SKM-1 (cell line): Measurements from ENCODE around the gene LAMTOR2.
"Not testable (repeated sequence)": the region's sequence is repeated elsewhere in the genome, so short reads cannot be mapped to it uniquely, and the experiment has no call there.

ENCODE experiments used
- DNase-seq: peaks from one replicate; lab custom pipeline; 2025; ENCODE audit not compliant: unreplicated experiment; lab: John Stamatoyannopoulos, UW

LAMTOR2 gene

DNA sequence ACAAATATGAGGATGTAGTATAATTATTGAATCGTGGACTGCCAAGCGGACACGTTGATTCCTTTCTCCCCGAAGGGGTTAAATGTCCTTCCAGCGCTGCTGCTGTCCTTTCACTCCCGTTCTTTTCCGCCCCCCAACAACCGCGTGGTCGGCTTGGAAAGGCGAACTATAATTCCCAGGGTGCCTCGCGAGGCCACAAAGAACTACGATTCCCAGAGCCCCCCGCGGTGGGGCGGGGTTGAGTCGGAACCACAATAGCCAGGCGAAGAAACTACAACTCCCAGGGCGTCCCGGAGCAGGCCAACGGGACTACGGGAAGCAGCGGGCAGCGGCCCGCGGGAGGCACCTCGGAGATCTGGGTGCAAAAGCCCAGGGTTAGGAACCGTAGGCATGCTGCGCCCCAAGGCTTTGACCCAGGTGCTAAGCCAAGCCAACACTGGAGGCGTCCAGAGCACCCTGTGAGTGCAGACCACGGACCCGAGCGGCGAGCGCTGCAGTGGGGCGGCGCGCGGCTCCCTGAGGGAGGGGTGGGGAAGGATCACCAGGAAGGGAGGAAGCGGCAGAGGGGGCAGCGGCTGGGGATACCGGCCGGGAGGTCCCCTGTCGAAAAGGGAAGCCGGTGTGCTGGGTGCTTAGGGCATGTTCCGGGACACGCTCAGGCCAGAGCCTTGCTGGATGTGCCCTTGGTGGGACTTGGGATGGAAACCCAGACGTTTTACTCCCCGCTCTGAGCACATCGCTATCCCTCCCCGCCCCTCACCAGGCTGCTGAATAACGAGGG is at the start of gene LAMTOR2:
TSS of gene LAMTOR2 (plus strand) at position 283 of the 781 bp plus-strand sequence. CDS start at position 391, 108 bp downstream.
- DNase-seq = peak; percentile 99

DNA sequence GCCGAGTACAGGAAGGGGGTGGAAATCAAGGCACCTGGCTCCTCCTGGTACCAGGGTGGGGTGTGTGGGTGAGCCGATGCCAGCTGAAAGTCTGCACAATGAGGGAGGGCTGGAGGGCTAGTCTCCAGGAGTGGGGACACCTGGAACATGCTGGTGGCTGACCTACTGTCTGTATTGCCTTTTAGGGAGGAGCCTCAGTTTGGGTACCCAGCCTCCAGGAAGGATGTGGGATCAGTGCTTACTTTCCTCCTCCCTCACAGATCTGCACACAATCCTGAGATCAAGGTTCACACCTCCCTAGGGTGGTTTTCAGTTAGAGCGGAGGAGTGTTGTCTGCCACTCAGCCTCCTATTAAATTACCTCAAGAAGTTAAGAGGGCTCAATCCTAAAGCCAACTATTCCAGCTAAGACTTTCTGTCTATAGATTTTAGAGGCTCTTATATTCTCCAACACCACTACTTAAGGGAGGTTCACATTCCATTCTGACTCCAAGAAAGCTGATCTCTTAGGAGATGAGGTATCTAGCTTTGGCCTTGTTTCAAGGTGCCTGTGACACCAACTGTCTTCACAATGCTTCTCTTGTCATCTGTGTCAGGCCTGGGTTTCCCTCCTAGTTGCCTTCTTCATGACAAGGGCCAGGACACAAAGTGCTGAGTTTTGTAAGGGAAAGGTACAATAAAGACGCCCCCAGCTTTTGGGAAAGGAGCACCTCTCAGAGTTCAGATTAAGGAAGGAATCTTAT is 49.6 kb upstream of the LAMTOR2 start:
- DNase-seq = no peak

DNA sequence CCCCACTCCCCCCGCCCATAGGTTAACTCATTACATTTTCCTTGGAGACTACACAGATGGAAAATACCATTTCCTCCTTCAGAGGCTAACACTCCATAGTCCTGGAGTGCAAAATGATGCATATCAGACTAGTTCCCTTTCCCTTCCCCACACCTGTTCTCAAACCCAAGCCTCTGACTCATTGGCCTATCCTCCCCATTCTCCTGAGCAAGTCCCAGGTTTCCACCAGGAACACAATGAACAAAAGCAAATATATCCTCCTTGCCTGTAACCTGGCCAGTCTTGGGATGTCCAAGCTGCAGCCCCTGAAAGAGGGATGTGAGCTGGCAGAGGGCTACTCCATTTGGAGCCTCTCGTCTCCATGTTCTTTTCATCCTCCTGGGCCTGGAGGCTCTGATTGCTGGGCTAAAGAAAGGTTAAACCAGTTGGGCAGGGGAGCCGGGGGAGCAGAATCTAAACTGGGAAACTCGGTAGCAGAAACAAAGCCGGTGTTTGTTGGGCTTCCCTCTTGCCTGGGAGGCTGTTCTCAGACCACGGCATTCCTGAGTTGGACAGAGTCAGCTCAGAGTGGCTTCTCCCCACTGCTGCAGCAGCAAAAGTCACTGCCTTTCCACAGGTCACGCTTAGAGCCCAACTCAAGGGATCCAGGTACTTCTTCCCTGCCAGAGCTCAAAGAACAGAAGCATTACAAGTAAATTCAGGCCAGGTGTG is 47.8 kb upstream of the LAMTOR2 start:
- DNase-seq = no peak

DNA sequence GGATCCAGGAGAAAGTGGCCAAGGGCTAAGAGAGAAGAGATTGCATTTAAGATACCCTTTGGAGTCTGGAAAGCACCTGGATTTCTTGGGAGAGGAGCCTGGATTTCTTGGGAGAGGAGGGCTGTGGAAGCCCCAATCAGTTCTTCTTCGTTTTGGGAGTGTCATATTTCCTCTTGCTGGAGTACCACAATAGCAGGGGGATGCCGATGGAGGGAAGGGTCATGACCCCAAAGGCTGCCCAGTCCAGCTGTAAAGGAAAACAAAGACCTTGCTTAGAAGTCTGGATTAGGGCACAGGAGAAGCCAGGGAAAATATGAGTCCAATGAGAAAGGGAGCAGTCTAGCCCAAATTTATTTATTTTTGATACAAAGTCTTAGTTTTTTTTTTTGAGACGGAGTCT is 45.2 kb upstream of the LAMTOR2 start:
- no peak for DNase-seq

DNA sequence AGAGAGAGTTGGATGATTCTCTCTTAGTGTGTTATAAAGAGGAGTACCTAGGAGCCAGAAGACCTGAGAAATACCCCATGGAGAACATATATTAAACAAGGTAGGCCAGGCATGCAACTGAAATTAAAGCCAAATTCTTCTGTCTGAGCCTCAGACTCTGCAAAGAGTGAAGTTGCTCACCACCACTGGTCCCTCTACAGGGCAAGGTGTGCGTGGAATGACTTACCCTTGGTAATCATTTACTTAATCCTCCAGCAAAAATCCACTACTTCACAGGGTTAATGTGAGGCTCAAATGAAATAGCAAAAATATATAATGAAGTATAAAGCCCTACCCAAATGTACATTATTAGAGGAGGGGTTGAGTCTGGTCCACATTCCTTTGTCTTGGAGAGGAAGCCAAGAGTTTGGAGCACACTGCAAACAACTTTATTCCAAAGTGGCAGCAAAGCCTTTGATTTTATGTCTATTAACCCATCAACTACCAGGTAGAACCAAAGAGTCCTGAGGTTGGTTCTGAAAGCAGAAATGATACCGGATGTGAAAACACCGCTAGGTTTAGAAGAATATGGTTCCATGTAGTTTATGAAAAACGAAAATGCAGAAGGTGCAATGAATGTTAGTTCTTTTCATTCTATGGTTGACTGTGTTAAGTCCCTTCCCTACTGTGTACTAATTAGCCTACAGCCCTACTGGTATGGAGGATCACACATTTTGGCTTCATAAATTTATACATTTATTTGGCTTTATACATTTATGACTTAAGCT is 42.3 kb upstream of the LAMTOR2 start:
- no peak for DNase-seq

DNA sequence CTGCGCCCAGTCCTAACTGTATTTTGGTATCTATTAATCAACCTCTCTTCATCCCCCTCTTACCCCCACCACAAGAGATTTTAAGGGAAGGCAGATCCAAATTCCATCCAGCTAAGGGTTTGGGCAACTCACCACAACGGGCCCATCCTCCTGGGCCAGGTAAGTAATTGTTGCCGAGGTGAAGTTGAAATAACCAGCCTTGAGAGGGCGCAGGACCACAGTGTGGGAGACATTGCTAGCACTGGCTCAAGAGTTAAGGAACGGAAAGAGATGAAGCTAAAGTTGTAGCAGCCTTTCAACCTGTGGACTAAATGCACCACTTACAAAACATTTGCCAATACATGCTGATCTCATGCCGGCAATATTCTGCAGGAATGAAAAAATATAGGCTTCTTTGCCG is 39.8 kb upstream of the LAMTOR2 start:
- no peak for DNase-seq

DNA sequence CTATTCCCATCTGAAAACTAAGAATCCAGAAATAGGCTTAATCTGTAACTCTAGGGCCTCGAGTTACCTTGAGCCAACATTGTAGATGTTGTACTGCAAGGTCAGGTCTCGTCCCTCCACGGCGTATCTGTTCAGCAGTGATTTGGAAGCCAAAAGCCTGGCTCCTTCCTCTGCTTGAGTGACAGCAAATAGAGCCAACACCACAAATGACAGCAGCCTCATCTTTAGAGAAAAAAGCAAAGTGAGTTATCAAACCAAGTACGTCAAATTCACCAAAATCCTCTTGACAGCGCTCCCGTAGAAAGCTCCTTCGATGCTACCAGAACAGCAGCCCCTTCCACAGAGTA is 34.7 kb upstream of the LAMTOR2 start:
- DNase-seq = no peak

DNA sequence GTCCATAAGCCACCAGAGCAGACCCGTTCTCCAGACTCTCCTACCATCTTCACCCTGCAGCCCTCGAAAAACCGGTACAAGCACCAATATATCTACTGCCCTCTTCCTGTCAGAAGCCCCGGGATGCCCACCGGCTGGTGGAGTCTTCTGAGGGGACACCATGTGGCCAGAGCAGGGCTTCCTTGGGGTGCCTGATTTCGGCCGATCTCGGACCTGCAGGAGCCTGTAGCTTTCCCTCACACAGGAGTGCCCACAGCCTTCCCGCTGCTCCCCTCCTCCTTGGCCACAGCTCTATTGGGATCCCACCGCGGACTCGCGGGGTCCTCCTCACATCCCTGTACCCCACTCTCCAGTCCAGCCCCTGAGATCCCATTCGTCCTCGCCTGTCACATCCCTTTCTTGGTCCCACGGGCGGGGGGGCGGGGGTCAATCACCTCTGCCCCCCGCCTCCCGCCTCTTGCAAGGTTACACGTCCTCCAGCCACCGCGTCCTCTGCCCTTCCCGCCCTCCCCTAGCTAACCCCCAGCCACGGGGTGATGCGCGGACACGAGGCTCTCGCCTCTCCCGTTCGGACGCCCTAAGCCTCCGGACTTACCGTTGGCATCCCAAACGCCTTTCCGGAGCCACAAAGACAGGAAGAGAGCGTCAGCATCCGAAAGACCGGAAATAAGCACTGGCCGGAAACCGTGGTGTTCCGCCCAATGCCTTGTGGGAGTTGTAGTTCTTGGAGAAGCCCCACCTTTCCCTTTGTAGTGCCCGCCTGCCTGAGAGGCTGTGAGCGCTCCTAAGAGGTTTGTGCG is 34.1 kb upstream of the LAMTOR2 start, which contains the start of gene SSR2:
TSS of gene SSR2 (minus strand) at position 659 of the 800 bp plus-strand sequence. CDS start 784 bp downstream, outside the sequence.
- DNase-seq = peak; percentile 95

DNA sequence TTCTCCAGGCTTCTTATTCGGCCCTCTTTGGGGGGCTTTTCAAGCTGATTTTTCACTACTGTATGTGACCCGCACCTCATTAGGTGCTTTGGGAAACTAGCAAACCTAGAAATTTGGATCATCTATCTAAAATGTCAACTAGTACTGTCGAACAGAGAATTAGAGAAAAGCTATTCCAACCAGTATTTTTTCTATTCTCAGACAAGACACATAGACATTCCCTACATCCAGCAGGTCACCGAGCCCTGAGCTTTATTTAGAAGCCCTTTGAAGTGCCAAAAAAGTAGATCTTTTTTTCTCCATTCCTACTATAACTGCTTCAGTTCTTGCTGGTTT is 33.5 kb upstream of the LAMTOR2 start:
- DNase-seq = no peak

DNA sequence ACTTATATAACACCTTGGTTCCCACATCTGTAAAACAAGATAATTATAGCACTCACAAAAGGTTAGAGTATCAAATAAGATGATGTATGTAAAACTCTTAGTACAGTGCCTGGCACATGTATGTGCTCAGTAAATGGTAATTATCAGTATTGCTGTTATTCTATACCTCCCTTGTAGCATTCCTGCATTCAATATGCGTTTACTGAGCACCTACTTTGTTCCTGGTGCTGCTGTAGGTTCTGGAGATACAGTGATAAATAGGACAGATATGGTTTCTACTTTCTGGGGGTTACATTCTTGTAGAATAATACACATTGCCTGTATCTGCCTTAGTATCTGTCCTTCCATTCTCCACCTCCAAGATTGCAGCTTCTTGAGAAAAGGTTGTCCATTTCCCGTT is 32.6 kb upstream of the LAMTOR2 start:
- no peak for DNase-seq

DNA sequence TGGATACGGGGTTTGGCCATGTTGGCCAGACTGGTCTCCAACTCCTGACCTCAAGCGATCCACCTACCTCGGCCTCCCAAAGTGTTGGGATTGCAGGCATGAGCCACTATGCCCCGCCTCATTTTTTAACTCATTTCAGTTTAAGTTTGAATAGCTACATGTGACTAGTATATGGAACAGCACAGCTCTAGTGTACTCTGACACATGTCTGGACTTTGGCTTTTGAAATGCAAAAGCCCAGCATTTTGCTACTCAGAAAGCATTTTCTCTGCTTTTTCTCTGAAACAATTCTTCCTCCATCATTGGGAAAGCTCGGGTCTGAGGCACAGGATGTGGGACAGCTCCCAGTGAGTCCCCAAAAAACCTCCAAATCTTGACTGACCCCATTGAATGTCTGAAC is 29.8 kb upstream of the LAMTOR2 start:
- no peak for DNase-seq

DNA sequence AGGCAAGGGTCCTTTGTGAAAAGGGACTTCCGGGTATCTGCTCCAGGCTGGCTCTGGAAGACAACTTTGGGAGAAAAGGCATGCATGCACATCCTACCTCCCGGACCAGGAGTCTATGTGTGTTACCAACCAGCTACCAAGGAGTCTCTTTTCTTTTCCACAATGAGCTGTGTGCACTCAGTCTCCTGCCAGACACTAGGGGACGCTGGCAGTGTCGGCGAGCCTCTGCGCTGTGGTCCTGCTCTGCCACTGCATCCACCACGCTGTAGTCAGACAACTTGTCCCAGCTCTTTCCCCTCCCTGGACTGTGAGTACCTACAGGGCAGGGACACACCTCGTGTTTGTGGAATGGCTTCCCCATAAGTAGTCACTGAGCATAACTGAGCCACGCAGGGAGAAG is 28.7 kb upstream of the LAMTOR2 start:
- DNase-seq = peak; percentile 57

DNA sequence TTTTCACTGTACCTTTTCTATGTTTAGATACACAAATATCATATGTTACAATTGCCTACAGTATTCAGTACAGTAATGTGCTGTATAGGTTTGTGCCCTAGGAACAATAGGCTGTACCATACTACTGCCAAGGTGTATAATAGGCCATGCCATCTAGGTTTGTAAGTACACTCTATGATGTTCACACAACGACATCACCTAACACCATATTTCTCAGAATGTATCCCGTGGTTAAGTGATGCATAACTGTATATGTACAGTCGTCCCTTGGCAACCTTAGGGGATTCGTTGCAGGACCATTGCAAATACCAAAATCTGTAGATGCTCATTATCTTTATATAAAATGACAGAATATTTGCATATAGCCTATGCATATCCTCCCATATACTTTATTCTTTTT is 28.0 kb upstream of the LAMTOR2 start:
- DNase-seq = no peak

DNA sequence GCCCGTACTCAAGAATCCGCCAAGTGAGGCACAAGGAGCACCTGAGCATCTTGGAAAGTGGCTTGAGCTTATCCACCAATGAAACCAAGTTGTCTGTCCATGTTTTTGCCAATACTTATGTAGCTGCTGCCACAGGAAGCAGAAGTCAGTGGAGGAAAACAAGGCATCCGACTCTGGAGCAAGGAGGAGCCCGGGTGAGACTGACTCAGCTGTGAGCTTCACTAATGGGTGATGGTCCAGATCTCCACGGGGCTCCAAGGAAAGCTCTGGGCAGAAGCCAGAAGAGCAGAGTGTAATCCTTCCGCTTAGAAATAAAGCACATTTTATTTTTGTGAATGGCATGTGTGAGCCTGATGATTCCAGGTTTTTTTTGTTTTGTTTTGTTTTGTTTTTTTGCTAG is 21.6 kb upstream of the LAMTOR2 start:
- no peak for DNase-seq

DNA sequence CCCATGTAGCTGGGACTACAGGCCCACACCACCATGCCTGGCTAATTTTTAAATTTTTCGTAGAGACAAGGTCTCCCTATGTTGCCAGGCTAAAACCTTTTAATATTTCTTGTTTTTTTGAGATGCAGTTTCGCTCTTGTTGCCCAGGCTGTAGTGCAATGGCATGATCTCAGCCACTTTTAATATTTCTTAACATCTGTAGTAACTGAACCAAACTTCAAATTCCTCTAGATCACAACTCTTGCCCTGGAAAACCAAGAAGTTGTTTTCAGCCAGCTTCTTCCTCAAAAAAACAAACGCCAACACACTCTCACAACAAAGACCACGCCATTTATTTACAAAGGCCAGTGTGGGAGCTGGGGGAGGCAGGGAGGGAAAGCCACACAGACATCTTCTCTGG is 19.6 kb upstream of the LAMTOR2 start:
- not testable (repeated sequence) for DNase-seq

DNA sequence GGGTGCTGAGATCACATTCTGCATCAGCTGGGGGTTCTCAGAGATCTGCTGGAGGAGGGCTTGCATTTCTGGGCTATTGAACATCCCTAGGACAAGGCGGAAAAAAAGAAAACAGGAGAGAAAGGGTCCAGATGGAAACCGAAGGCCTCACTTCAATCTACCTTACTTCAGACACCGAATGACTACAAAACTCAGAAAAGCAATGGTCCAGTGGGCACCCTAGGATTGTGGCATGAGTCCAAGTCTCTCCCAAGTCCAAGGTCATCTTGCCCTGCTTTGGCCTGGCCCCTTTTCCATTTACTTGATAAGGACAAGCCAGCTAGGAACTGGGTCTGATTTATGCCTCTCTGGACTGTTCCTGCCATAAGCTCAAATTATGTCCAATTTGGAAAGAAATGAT is 11.8 kb upstream of the LAMTOR2 start:
- no peak for DNase-seq

DNA sequence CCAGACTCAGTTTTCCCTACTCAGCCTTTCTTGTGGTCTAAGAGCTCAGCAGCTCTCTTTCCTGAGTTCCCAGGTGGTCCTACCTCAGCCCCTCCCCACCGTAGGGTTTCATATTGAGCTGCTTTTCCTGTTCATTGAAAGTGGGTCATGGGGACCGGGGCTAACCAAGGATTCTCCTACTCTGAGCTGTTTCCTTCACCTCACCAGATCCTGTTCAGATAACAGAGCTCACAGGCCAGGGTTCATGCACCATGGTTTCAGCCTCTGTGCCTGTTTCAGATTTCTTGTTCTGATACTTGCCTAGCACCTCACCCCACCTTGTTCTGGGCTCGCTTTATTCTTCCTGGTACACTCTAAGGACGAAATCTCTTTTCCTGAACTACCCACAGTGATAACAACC is 9.5 kb upstream of the LAMTOR2 start:
- DNase-seq = no peak

DNA sequence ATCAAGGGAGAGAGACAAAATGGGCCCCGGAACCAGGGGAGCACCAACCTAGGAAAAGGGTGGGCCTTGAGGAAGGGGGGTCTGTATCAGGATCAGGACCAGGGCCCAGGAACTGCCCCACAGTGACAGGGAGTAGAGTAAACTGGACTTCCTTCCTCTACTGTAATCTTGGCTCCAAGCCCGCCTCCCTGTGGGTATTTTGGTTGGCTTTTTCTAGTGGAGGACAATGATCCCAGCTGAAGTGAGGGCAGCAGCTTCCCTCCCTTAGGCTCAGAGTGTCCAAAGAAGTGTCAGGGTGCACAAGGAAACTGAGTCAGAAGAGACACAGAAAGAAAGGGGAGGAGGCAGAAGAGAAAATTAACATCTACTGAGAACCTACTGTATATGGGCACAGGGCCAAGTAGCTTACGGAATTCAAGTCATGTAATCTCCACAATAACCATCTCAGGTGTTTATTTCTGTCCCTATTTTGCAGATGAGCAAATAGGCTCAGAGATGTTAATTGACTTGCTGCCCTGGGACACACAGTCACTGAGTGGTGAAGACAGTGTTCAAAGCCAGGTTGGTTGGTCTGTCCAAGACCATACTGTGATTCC is 5.8 kb upstream of the LAMTOR2 start:
- DNase-seq = no peak

DNA sequence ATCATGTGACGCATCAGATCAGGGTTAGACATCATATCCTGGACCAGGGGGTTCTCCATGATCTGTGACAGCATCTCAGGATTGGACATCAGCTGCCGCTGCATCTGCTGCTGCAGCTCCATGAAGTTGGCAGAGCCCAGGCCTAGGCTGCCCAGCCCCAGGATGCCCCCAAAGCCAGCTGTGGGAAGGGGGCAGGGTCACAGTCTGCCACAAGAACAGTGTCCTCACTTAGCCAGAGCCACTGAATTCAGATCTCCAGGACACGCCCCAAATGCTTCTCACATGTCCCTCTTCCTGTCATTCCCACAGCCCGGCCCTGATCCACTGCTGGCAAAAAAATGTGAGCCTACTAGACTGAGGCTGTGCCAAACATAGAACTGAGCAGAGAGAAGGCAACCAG is 4.2 kb upstream of the LAMTOR2 start:
- no peak for DNase-seq
